Right lung (tissue), 10 donors: Measurements from ENCODE around the gene GHRL. TPM values are rescaled to one million over a fixed set of nuclear protein-coding genes. Genes with fewer than 3 reads are reported as not detected.

ENCODE experiments used
- DNase-seq, 2 donors: peaks; one replicate each; pipeline ENCODE4 v3.0.0-alpha.2; 2013
- long read RNA-seq, 8 donors: transcript quantifications; one replicate each; lab custom pipeline, GENCODE V29; 2026
- polyA plus RNA-seq, 5 donors: library from polyadenylated mRNA; unstranded; fragments of 120-200 nt; gene quantifications; one replicate each; pipeline versions ENCODE4 v1.2.1 to v1.2.3, GENCODE V29; 2013; ENCODE audit warnings: inconsistent platforms in 1 of 5, low replicate concordance in 1 of 5; ENCODE audit not compliant: insufficient read length in 5 of 5, insufficient read depth in 1 of 5

Gene GHRL
- polyA plus RNA-seq: 100 to 1,000 TPM in 4 of 5 donors, 10 to 100 TPM in 1; 69.0 to 204 (median 110) TPM
- long read RNA-seq, donor 1, transcript GHRL-214 (4 exons, 656 nt): major isoform, 27 of 115 reads
- long read RNA-seq, donor 1, partial matches to known transcripts: 88 of 115 reads
- long read RNA-seq, donor 1, other reads (novel, unspliced or antisense): 0 of 115 reads
- long read RNA-seq, donor 2, transcript GHRL-214 (4 exons, 656 nt): major isoform, 21 of 65 reads
- long read RNA-seq, donor 2, partial matches to known transcripts: 44 of 65 reads
- long read RNA-seq, donor 2, other reads (novel, unspliced or antisense): 0 of 65 reads
- long read RNA-seq, donor 3, transcript GHRL-214 (4 exons, 656 nt): major isoform, 27 of 59 reads
- long read RNA-seq, donor 3, partial matches to known transcripts: 32 of 59 reads
- long read RNA-seq, donor 3, other reads (novel, unspliced or antisense): 0 of 59 reads
- long read RNA-seq, donor 4, transcript GHRL-214 (4 exons, 656 nt): major isoform, 19 of 55 reads
- long read RNA-seq, donor 4, partial matches to known transcripts: 36 of 55 reads
- long read RNA-seq, donor 4, other reads (novel, unspliced or antisense): 0 of 55 reads
- long read RNA-seq, donor 5, transcript GHRL-214 (4 exons, 656 nt): major isoform, 87 of 346 reads
- long read RNA-seq, donor 5, partial matches to known transcripts: 233 of 346 reads
- long read RNA-seq, donor 5, other reads (novel, unspliced or antisense): 25 of 346 reads
- long read RNA-seq, donor 6, transcript GHRL-214 (4 exons, 656 nt): major isoform, 39 of 181 reads
- long read RNA-seq, donor 6, partial matches to known transcripts: 142 of 181 reads
- long read RNA-seq, donor 6, other reads (novel, unspliced or antisense): 0 of 181 reads
- long read RNA-seq, donor 7, transcript GHRL-214 (4 exons, 656 nt): major isoform, 10 of 25 reads
- long read RNA-seq, donor 7, partial matches to known transcripts: 15 of 25 reads
- long read RNA-seq, donor 7, other reads (novel, unspliced or antisense): 0 of 25 reads
- long read RNA-seq, donor 8, transcript GHRL-214 (4 exons, 656 nt): major isoform, 24 of 86 reads
- long read RNA-seq, donor 8, partial matches to known transcripts: 57 of 86 reads
- long read RNA-seq, donor 8, other reads (novel, unspliced or antisense): 5 of 86 reads

GRCh38 chr3:10292505-10293419 lies at the start of gene GHRL:
GHRL (minus strand) TSS chr3:10292947; CDS start chr3:10290180, 2,767 bp downstream.
- DNase-seq: no peak

DNA sequence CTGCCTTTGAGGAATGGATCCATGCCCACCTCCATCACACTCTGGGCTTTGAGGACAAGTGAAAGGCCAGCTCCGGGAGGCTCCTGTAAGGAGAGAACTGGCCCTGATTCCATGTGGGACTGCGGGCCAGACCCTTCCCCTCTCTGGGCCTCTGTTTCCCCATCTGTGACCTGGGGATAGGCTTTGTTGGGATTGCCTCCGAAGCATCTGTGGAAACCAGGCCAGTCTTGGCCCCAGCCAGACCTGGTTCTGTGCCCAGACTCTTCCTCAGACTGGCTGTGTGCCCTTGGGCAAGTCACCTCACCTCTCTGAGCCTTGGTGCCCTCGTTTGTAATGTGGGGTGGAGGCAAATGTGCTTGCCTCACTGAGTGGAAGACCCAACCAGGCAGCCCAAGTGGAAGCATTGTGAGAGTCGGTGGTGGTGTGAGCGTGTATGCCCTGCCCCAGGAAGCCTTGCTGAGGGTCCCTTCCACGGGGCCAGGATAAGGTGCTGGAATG lies 49.2 kb upstream of the GHRL start:
- no peak for DNase-seq

GRCh38 chr3:10340476-10340875 lies 47.7 kb upstream of the GHRL start:
- DNase-seq: no peak

DNA sequence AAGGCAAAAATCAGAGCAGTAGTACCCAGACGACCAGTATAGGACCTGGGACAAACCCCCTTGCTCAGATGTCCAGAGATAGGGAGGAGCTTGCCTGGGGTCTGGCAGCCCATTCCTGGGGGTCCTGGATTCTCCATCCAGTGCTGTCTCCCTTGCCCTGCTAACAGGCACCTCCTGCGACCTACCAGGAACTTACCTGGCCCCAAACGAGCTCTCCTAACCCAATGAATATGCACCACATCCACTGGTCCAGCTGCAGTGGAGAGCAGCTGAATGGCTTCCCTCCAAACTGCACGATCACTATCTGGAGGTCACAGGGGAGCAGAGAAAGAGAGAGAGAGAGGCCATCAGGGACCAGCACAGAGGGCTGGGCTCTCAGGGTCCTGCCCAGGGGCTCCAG lies 47.3 kb upstream of the GHRL start:
- DNase-seq: no peak

GRCh38 chr3:10339376-10339955 lies 46.7 kb upstream of the GHRL start:
- DNase-seq: no peak

DNA sequence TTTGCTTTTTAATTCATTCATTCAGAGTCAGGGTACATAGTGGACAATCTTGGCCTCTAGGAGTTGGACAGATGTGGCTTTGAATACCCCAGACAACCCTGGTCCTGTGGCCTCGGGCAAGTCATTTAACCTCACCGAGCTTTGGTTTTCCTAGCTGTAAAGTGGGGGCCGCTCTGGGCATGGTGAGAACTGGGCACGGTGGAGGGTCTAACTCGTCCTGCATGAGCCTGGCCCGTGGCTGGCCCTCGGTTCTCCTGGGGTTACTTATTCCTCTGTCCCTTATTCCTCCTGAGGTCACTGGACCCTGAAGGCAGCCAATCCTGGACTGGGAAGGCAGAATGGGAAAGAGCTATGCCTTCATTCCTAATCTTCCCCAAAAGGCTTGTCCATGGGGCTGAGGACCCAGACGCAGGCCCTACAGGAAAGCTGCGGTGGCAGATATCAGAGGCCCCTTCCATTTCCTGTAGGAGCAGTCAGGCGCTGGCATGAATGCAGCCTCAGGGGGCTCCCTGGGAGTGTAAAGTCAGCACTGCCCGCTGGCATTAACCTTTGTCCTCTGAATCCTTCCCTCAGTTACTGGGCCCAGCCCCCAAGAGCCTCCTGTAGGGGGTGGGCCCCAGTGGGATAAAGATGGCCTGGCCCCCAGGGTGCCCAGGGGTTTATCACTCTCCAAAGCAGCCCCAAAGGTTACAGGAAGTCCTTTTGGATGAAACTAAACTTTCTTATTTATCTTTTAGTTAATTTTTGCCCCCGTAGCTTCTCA lies 46.0 kb upstream of the GHRL start:
- DNase-seq: no peak

GRCh38 chr3:10338164-10338470 lies 45.4 kb upstream of the GHRL start:
- DNase-seq: no peak

- DNase-seq: no peak
Observed at GRCh38 chr3:10337323-10338163, 44.8 kb upstream of the GHRL start.

DNA sequence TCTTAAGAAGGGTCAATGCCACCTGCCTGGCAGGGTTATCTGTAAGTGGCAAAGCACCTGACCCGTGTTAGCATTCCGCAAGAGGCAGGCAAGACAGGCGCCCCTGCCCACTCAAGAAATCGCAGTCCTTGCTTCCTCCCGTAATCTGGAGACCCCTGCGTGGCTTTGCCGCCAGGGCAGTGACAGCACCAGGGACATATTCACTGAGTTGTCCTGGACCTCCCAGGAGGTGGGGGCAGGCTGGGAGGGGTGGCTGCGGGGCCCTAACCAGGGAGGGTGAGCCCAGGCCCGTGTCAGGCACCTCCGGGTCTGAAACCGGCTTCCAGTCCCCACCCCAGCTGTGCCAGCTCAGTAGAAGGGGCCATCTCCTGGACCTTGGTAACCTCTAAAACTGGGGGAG lies 44.0 kb upstream of the GHRL start:
- DNase-seq: no peak

- DNase-seq: no peak
Observed at GRCh38 chr3:10335871-10336622, 43.3 kb upstream of the GHRL start.

- no peak for DNase-seq
Observed at GRCh38 chr3:10335190-10335738, 42.5 kb upstream of the GHRL start.

GRCh38 chr3:10334459-10334858 lies 41.7 kb upstream of the GHRL start:
- DNase-seq: no peak

GRCh38 chr3:10334042-10334441 lies 41.3 kb upstream of the GHRL start:
- no peak for DNase-seq

DNA sequence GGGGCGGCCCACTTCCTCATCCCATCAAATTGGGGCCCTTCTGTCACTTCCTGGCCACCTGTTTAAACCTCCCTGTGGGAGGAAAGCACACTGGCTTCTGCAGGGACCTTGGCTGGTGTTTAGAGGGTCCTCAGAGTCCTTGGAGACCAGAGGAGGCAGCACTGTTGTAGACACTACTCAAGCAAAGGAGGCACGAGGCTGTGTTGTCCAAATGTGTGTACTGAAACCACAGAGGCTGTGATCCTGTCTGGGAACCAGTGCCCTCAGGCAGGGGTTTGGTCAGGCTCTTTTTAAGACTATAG lies 40.6 kb upstream of the GHRL start:
- no peak for DNase-seq

- DNase-seq: no peak
Observed at GRCh38 chr3:10332481-10333348, 40.0 kb upstream of the GHRL start.

- no peak for DNase-seq
Observed at GRCh38 chr3:10331320-10331719, 38.6 kb upstream of the GHRL start.

- DNase-seq: no peak
Observed at GRCh38 chr3:10330319-10330718, 37.6 kb upstream of the GHRL start.
